HG02610 (cell line): ENCODE data around the gene FMN1.

Source experiments
- ATAC-seq: cut with Tn5 transposase; IDR thresholded peaks from one replicate; pipeline ENCODE4 v1.9.1; 2021; ENCODE audit warnings: mild to moderate bottlenecking, moderate library complexity; ENCODE audit not compliant: unreplicated experiment

The FMN1 gene

GRCh38 chr15:33158366-33158765, 36.1 kb downstream of the FMN1 start:
- ATAC-seq, result no peak

- ATAC-seq, result no peak
Observed at GRCh38 chr15:33157371-33158037, 37.0 kb downstream of the FMN1 start.

GRCh38 chr15:33155691-33156420, 38.7 kb downstream of the FMN1 start:
- no peak for ATAC-seq

GRCh38 chr15:33154351-33155166, 40.0 kb downstream of the FMN1 start:
- ATAC-seq, result no peak

- no peak for ATAC-seq
Observed at GRCh38 chr15:33153548-33153947, 41.0 kb downstream of the FMN1 start.

- no peak for ATAC-seq
Observed at GRCh38 chr15:33152502-33153109, 41.9 kb downstream of the FMN1 start.

- ATAC-seq, result no peak
Observed at GRCh38 chr15:33150971-33151370, 43.5 kb downstream of the FMN1 start.

- no peak for ATAC-seq
Observed at GRCh38 chr15:33150431-33150941, 44.0 kb downstream of the FMN1 start.

- ATAC-seq, result no peak
Observed at GRCh38 chr15:33149919-33150318, 44.6 kb downstream of the FMN1 start.

- ATAC-seq, result no peak
Observed at GRCh38 chr15:33148129-33148751, 46.3 kb downstream of the FMN1 start.

GRCh38 chr15:33146051-33146450, 48.5 kb downstream of the FMN1 start:
- no peak for ATAC-seq

GRCh38 chr15:33145447-33145846, 49.1 kb downstream of the FMN1 start:
- ATAC-seq, result no peak

- no peak for ATAC-seq
Observed at GRCh38 chr15:33142708-33143107, 51.8 kb downstream of the FMN1 start.

- ATAC-seq, result no peak
Observed at GRCh38 chr15:33138000-33138399, 56.5 kb downstream of the FMN1 start.

- ATAC-seq, result no peak
Observed at GRCh38 chr15:33137101-33137500, 57.4 kb downstream of the FMN1 start.

- ATAC-seq, result no peak
Observed at GRCh38 chr15:33136353-33136752, 58.2 kb downstream of the FMN1 start.

- no peak for ATAC-seq
Observed at GRCh38 chr15:33135355-33135781, 59.1 kb downstream of the FMN1 start.

- ATAC-seq, result no peak
Observed at GRCh38 chr15:33132722-33133345, 61.7 kb downstream of the FMN1 start.

- no peak for ATAC-seq
Observed at GRCh38 chr15:33132233-33132580, 62.3 kb downstream of the FMN1 start.

GRCh38 chr15:33131552-33132232, 62.8 kb downstream of the FMN1 start:
- no peak for ATAC-seq
